Stomach (tissue), 4 donors: ENCODE results near the gene CRACR2A.

Source experiments
- POLR2AphosphoS5 ChIP-seq, 3 donors: sonication (generic); formaldehyde crosslinking; IDR thresholded peaks; one replicate each; pipeline ENCODE4 v1.6.1; 2016; ENCODE audit warnings: antibody characterized with exemption in 3 of 3
- TF ChIP-seq, protein P1 (sequence below), 7 experiments: fragments of 450-650 bp in 4 of 7; fragments of 200-600 bp in 3 of 7; sonication (generic) in 3 of 7; IDR thresholded peaks; one replicate each; pipeline ENCODE4 v1.5.1; 2016 to 2019; ENCODE audit warnings: antibody characterized with exemption in 7 of 7, control low read depth in 2 of 7, mild to moderate bottlenecking in 1 of 7

DNA sequence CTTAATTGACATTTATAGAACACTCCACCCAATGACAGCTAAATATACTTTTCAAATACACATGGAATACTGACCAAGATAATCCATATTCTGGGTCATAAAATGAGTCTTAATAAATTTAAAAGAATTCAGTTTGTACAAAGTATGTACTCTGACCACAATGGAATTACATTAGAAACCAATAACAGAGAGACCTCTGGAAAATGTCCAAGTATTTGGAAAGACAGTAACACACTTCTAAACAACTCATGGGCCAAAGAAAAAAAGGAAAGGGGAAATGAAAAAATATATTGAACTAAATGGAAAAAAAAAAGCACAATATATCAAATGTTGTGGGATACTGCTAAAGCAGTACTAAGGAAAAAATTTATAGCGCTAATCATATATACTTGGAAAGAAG is 52.0 kb downstream of the CRACR2A start:
- TF ChIP-seq, protein P1, sequence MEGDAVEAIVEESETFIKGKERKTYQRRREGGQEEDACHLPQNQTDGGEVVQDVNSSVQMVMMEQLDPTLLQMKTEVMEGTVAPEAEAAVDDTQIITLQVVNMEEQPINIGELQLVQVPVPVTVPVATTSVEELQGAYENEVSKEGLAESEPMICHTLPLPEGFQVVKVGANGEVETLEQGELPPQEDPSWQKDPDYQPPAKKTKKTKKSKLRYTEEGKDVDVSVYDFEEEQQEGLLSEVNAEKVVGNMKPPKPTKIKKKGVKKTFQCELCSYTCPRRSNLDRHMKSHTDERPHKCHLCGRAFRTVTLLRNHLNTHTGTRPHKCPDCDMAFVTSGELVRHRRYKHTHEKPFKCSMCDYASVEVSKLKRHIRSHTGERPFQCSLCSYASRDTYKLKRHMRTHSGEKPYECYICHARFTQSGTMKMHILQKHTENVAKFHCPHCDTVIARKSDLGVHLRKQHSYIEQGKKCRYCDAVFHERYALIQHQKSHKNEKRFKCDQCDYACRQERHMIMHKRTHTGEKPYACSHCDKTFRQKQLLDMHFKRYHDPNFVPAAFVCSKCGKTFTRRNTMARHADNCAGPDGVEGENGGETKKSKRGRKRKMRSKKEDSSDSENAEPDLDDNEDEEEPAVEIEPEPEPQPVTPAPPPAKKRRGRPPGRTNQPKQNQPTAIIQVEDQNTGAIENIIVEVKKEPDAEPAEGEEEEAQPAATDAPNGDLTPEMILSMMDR (IDR thresholded peaks at IDR 0.05) = no peak
- no peak for TF ChIP-seq POLR2AphosphoS5 (IDR thresholded peaks at IDR 0.05)
